Activated CD4-positive, alpha-beta T cell treated with anti-CD3 and anti-CD28 coated beads for 4 hours (primary cell): Measurements from ENCODE around the gene CREB5.

Experiments
- DNase-seq, 2 donors: peaks; one replicate each; pipeline ENCODE4 v3.0.0-alpha.2; 2020

Gene CREB5

DNA sequence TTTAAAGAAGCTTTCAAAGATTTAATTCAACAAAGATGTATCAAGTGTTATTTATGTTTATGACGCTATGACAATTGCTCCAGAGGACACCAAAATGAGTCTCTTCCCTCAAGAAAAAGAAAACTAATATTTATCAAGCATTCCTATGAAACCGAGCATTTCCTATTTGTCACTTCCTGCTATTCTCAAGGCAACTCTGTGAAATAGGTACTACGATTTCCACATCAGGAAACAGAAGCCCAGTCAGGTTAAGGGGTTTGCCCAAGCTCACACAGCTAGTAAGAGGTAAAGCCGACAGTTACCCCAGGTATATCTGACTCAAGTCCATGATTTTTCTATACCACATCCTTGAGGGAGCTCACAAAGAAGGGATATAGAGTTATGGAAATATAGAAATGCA, 459.9 kb downstream of the CREB5 start:
- DNase-seq = no peak

DNA sequence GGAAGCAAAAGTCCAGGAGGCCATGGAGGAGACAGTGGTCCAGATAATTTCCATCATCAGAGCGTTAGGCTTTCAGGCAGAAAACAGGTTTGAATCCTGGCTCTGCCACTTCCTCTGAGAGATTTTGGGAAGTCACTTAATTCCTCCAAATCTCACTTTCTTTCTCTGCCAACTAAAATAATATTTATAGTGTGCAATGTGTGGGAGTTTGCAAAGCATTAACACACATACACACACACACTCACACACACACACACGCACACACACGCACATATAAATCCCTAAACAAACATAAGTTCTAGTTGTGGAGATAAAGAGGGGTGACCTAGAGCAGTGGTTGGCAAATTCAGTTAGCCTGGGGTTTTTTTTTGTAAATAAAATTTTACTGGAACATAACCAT, 461.0 kb downstream of the CREB5 start:
- DNase-seq = no peak

GRCh38 chr7:28874001-28874400, 461.7 kb downstream of the CREB5 start:
- no peak for DNase-seq
